Muscle of arm (tissue), 12 donors: Measurements from ENCODE around the gene BRS3. TPM values are rescaled to one million over a fixed set of nuclear protein-coding genes. Genes with fewer than 3 reads are reported as not detected.

Source experiments
- DNase-seq: peaks from one replicate; pipeline ENCODE4 v3.0.0-alpha.2; 2013
- polyA plus RNA-seq, 12 donors: library from polyadenylated mRNA; unstranded; fragments of 120-200 nt; gene quantifications; one replicate each; pipeline ENCODE4 v1.2.1, GENCODE V29; 2013; ENCODE audit not compliant: insufficient read length in 12 of 12

The BRS3 gene
- polyA plus RNA-seq, 12 donors, result 0.06 TPM; not detected in 11

GRCh38 chrX:136495043-136495442 is 7.3 kb downstream of the BRS3 start:
- DNase-seq, result no peak

- no peak for DNase-seq
Observed at GRCh38 chrX:136496186-136496763, 8.5 kb downstream of the BRS3 start.

GRCh38 chrX:136496764-136497555 is 9.2 kb downstream of the BRS3 start:
- peak; percentile 87 for DNase-seq

GRCh38 chrX:136497556-136498052 is 9.9 kb downstream of the BRS3 start, which contains the start of gene HTATSF1:
Gene HTATSF1 (plus strand): TSS chrX:136497592. CDS start chrX:136497685, 93 bp downstream.
- DNase-seq, result no peak

- no peak for DNase-seq
Observed at GRCh38 chrX:136519069-136519468, 31.3 kb downstream of the BRS3 start.

- DNase-seq, result no peak
Observed at GRCh38 chrX:136523770-136524169, 36.0 kb downstream of the BRS3 start.

- DNase-seq, result peak; percentile 90
Observed at GRCh38 chrX:136525738-136526606, 38.2 kb downstream of the BRS3 start.

GRCh38 chrX:136528645-136529315 is 41.0 kb downstream of the BRS3 start:
- DNase-seq, result no peak

GRCh38 chrX:136529795-136530194 is 42.0 kb downstream of the BRS3 start:
- no peak for DNase-seq

GRCh38 chrX:136531951-136532350 is 44.2 kb downstream of the BRS3 start, which contains the start of gene VGLL1:
Gene VGLL1 (plus strand): TSS chrX:136532215. CDS start chrX:136536021, 3,806 bp downstream.
- no peak for DNase-seq

GRCh38 chrX:136534131-136534530 is 46.4 kb downstream of the BRS3 start:
- DNase-seq, result no peak

- no peak for DNase-seq
Observed at GRCh38 chrX:136538811-136539210, 51.1 kb downstream of the BRS3 start.

- DNase-seq, result no peak
Observed at GRCh38 chrX:136540226-136540625, 52.5 kb downstream of the BRS3 start.

- no peak for DNase-seq
Observed at GRCh38 chrX:136541294-136541693, 53.5 kb downstream of the BRS3 start.

- DNase-seq, result no peak
Observed at GRCh38 chrX:136542281-136542680, 54.5 kb downstream of the BRS3 start.

Other genes starting within 250 kb of the BRS3 start
- 10 to 100 TPM in 11 of 12 donors, not detected in 1; 11.9 to 53.5 (median 17.0) TPM for gene MAP7D3, start 236.5 kb upstream of the BRS3 start, polyA plus RNA-seq
- under 1 TPM in 10 of 12 donors, not detected in 2; 0.03 to 0.06 (median 0.03) TPM for gene ADGRG4, start 187.0 kb upstream of the BRS3 start, polyA plus RNA-seq
- 100 to 1,000 TPM in 5 of 12 donors, 10 to 100 TPM in 6, not detected in 1; 73.4 to 116 (median 99.3) TPM for gene HTATSF1, start 9.6 kb downstream of the BRS3 start, polyA plus RNA-seq
- gene VGLL1, start 44.3 kb downstream of the BRS3 start, polyA plus RNA-seq, result 10 to 100 TPM in 1 of 12 donors, 1 to 10 TPM in 3, under 1 TPM in 3, not detected in 5; 0.15 to 13.2 (median 1.1) TPM
- gene CD40LG, start 160.2 kb downstream of the BRS3 start, polyA plus RNA-seq, result 1 to 10 TPM in 1 of 12 donors, under 1 TPM in 4, not detected in 7; 0.07 to 1.0 (median 0.13) TPM